HG03469 (cell line): ENCODE data around the gene NHLRC4.

Source experiments
- ATAC-seq: cut with Tn5 transposase; IDR thresholded peaks from one replicate; pipeline ENCODE4 v1.9.1; 2021; ENCODE audit warnings: mild to moderate bottlenecking, moderate library complexity, moderate number of reproducible peaks; ENCODE audit not compliant: unreplicated experiment

Gene NHLRC4

GRCh38 chr16:552171-552570 lies 14.6 kb upstream of the NHLRC4 start:
- ATAC-seq: no peak

GRCh38 chr16:553601-554296 lies 13.1 kb upstream of the NHLRC4 start:
- ATAC-seq: no peak

- no peak for ATAC-seq
Observed at GRCh38 chr16:554297-554621, 12.5 kb upstream of the NHLRC4 start.

- ATAC-seq: no peak
Observed at GRCh38 chr16:554640-555365, 12.0 kb upstream of the NHLRC4 start.

- no peak for ATAC-seq
Observed at GRCh38 chr16:555528-556473, 11.0 kb upstream of the NHLRC4 start.

GRCh38 chr16:556474-557173 lies 10.2 kb upstream of the NHLRC4 start:
- ATAC-seq: no peak

GRCh38 chr16:557463-558297 lies 9.1 kb upstream of the NHLRC4 start:
- no peak for ATAC-seq

GRCh38 chr16:558298-559020 lies 8.3 kb upstream of the NHLRC4 start:
- no peak for ATAC-seq

GRCh38 chr16:559021-559380 lies 7.8 kb upstream of the NHLRC4 start:
- no peak for ATAC-seq

GRCh38 chr16:559411-560203 lies 7.2 kb upstream of the NHLRC4 start:
- no peak for ATAC-seq

GRCh38 chr16:560204-560700 lies 6.6 kb upstream of the NHLRC4 start, which contains the start of gene PRR35:
Gene PRR35, plus strand, starts transcription at chr16:560394. Its CDS starts 2,901 bp downstream, at chr16:563295.
- no peak for ATAC-seq

- no peak for ATAC-seq
Observed at GRCh38 chr16:560701-561412, 5.9 kb upstream of the NHLRC4 start.

- ATAC-seq: no peak
Observed at GRCh38 chr16:561413-561794, 5.4 kb upstream of the NHLRC4 start.

- no peak for ATAC-seq
Observed at GRCh38 chr16:561957-562938, 4.6 kb upstream of the NHLRC4 start.

- no peak for ATAC-seq
Observed at GRCh38 chr16:563072-563644, 3.6 kb upstream of the NHLRC4 start.

GRCh38 chr16:564690-565418 lies 2.0 kb upstream of the NHLRC4 start:
- no peak for ATAC-seq
